ENCODE results near the gene CAMSAP3.
A peak's percentile ranks its signal among the peaks of the same experiment; 100 is the strongest.

The CAMSAP3 gene

DNA sequence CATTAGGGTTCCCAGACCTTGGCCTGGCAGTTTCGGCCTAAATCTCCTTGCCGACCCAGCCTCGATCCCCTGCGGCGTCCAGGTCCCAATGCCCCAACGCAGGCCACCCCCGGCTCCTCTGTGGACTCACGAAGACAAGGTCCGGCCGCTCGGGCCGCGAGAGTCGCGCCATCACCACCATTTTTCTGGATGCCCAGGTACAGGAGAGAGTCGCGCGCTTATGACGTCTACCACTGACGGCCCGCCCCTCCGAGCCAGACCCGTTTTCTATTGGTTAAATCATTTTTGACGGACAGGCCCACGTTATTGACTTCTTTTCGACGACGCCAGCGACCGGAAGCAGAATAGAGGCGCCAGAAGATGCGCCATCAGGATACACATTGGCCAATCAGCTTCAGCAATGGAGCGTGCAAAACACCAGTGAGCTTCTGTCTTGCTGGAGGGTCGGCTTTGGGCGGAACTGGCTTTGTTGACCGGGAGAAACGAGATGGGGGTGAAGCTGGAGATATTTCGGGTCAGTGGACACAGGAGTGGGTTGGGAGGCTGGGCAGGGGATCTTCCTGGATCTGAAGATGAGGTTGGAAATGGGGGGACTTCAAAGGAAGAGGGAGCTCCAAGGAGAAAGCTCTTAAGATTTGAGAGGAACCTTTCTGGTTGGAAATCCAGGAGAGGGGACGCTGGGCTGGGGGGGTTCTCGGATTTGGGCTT is 33.8 kb downstream of the CAMSAP3 start, which contains the start of the genes PET100 and XAB2:
Gene PET100, plus strand, starts transcription at position 447 of the 708 bp plus-strand sequence. Its CDS starts 41 bp downstream, at position 488.
Gene XAB2, minus strand, starts transcription at position 199 of the 708 bp plus-strand sequence. Its CDS starts 18 bp downstream, at position 181.
- peak; percentile 98 to 99 for DNase-seq
- Histone ChIP-seq H3K4me1 (peaks cover 3 to 41% (median 29%) of the 10 kb centered on the region in 4 donors), H3K36me3 (peaks cover 16 to 52% (median 21%) of the 10 kb centered on the region in 3 donors), H3K4me3 (peak within 1 kb of the TSS; percentile 86 to 90), H3K9me3 (no peaks in the 10 kb centered on the region), H3K27me3 (no peaks in the 10 kb centered on the region), H3K27ac (peak within 1 kb of the TSS; percentile 82 to 89)
- intact Hi-C loops (cut with DNase I; ENCODE audit: low total_unique reads) = no loop called here
- TF ChIP-seq, protein P1, sequence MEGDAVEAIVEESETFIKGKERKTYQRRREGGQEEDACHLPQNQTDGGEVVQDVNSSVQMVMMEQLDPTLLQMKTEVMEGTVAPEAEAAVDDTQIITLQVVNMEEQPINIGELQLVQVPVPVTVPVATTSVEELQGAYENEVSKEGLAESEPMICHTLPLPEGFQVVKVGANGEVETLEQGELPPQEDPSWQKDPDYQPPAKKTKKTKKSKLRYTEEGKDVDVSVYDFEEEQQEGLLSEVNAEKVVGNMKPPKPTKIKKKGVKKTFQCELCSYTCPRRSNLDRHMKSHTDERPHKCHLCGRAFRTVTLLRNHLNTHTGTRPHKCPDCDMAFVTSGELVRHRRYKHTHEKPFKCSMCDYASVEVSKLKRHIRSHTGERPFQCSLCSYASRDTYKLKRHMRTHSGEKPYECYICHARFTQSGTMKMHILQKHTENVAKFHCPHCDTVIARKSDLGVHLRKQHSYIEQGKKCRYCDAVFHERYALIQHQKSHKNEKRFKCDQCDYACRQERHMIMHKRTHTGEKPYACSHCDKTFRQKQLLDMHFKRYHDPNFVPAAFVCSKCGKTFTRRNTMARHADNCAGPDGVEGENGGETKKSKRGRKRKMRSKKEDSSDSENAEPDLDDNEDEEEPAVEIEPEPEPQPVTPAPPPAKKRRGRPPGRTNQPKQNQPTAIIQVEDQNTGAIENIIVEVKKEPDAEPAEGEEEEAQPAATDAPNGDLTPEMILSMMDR (IDR thresholded peaks at IDR 0.05) = no peak

DNA sequence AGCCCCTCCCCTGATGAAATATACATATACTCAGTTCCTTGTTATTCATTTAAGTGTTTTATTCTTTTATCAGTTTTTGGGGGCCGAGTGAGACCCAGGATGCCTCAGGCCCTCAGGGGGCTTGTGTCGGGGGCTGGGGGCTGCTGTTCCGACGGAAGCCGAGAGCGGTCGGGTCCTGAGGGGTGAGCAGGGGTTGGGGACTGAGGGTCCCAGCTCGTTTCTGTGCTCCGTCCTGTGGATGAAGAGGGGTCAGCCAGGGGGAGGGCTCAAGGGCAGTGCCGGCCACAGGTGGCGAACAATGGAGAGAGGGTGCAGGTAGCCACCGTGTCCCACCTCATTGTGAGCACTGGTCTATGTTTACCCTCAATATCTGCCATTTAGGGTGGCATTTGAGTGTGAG is 35.9 kb downstream of the CAMSAP3 start:
- Histone ChIP-seq H3K36me3 (peaks cover 0 to 31% (median 7%) of the 10 kb centered on the region in 3 donors), H3K4me3 (no peak overlapping the region), H3K27me3 (peaks cover 0 to 16% of the 10 kb centered on the region in 2 donors), H3K27ac (no peak overlapping the region), H3K4me1 (peaks cover 3 to 47% (median 29%) of the 10 kb centered on the region in 4 donors), H3K9me3 (no peaks in the 10 kb centered on the region)
- intact Hi-C loops (cut with DNase I; ENCODE audit: low total_unique reads) = no loop called here
- TF ChIP-seq, protein P1 (IDR thresholded peaks at IDR 0.05) = no peak
- DNase-seq = no peak

DNA sequence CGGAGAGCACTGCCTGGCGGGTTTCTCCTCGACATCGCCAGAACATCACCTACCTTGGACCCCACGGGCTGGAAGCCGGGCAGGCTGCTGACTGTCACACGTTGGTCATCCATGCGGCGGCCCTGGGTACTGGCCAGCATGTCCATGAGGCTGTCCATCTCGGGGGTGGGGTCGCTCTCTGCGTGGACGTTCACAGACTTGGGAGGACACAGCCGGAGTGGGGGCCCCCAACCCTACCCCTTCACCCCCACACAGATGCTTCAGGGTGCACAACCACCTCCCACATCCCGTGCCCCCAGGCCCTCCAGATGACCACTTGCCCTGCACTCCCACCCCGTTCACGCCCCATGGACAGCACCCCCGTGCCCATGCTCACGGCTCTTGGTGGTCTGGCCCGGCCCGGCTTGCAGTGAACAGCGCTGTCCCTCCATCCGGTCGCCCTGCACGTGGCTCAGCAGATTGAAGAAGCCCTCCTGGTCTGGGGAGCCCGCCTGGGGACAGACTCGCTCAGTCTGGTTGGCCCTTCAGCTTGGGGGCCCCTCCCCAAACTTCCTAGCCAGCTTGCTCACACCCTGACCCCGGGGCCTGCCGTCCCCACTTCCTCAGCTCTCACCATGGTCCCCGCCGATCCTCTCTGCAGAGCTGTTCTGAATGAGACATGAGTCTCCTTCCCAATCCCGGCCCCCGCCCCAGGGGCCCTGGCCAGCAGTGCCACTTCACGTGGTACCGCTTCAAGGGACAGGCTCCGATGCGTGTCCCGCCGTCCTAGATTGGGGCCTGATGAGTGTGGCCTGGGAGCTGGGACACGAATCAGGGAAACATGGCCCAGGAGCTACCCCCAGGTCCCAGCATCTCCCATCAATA is 36.9 kb downstream of the CAMSAP3 start:
- H3K27ac ChIP-seq = no peak overlapping the region
- no peak for DNase-seq
- peaks cover 3 to 46% (median 27%) of the 10 kb centered on the region in 4 donors for H3K4me1 ChIP-seq
- TF ChIP-seq, protein P1 (IDR thresholded peaks at IDR 0.05) = no peak
- H3K36me3 ChIP-seq = peaks cover 0 to 23% (median under 1%) of the 10 kb centered on the region in 3 donors
- H3K4me3 ChIP-seq = no peak overlapping the region
- no peaks in the 10 kb centered on the region for H3K9me3 ChIP-seq
- peaks cover 0 to 26% of the 10 kb centered on the region in 2 donors for H3K27me3 ChIP-seq
- intact Hi-C loops (cut with DNase I; ENCODE audit: low total_unique reads) = no loop called here

DNA sequence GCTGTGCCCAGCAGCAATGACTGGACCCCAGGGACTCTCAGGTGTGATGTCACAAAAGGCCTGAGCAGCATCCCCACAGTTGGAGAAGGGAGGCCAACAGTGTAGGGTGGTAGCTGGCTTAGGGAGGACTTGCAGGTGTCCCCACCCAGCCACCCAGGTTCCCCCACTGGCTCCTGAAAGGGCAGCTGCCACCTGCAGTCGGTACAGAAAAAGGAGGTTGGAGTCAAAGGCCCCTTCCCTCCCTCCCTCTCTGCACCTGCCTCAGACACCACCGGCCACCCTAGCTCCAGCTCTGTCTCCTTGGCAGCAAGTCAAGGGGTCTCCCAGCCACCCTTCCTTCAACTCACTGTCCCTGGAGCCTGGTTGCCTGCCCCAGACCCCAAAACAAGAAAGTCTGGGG is 38.0 kb downstream of the CAMSAP3 start, which contains the start of gene PCP2:
Gene PCP2, minus strand, starts transcription at position 22 of the 400 bp plus-strand sequence. CDS start 262 bp downstream, outside the sequence.
- intact Hi-C loops (cut with DNase I; ENCODE audit: low total_unique reads) = no loop called here
- H3K27ac ChIP-seq = no peak within 1 kb of the TSS

DNA sequence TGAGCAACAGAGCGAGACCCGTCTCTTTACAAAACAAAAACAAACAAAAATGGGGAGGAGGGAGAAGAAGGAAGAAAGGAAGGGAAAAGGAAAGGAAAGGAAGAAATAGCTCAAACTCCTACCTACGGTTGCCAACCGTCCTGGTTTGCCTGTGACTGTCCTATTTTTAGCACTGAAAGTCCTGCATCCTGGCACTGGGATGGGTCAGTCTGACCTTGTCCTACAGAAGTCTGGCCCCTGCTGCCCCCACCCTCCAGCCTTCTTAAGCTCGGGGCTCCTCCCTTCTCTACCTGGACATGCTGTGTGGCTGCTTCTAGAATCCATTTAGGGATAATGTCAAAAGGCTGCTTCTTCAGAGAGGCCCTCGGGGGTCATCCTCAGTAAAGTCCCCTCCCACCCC is 40.0 kb downstream of the CAMSAP3 start:
- peaks cover 0 to 23% (median 7%) of the 10 kb centered on the region in 4 donors for H3K4me1 ChIP-seq
- H3K9me3 ChIP-seq = no peaks in the 10 kb centered on the region
- no peak overlapping the region for H3K4me3 ChIP-seq
- TF ChIP-seq, protein P1 (IDR thresholded peaks at IDR 0.05) = no peak
- intact Hi-C loops (cut with DNase I; ENCODE audit: low total_unique reads) = no loop called here
- DNase-seq = no peak
- H3K36me3 ChIP-seq = peaks cover 0 to 18% (median 0%) of the 10 kb centered on the region in 3 donors
- no peak overlapping the region for H3K27ac ChIP-seq
- peaks cover 0 to 42% of the 10 kb centered on the region in 2 donors for H3K27me3 ChIP-seq

More for the DNA sequence above, 38.0 kb downstream of the CAMSAP3 start, which contains the start of gene PCP2:
- no peaks in the 10 kb centered on the region for H3K9me3 ChIP-seq
- H3K36me3 ChIP-seq = peaks cover 0 to 18% (median 0%) of the 10 kb centered on the region in 3 donors
- peaks cover 0 to 37% of the 10 kb centered on the region in 2 donors for H3K27me3 ChIP-seq
- TF ChIP-seq, protein P1 (IDR thresholded peaks at IDR 0.05) = no peak
- H3K4me3 ChIP-seq = no peak within 1 kb of the TSS
- no peak for DNase-seq
- peaks cover under 1 to 34% (median 16%) of the 10 kb centered on the region in 4 donors for H3K4me1 ChIP-seq
